ENCODE data around the gene EIF4G2.

EIF4G2 gene

DNA sequence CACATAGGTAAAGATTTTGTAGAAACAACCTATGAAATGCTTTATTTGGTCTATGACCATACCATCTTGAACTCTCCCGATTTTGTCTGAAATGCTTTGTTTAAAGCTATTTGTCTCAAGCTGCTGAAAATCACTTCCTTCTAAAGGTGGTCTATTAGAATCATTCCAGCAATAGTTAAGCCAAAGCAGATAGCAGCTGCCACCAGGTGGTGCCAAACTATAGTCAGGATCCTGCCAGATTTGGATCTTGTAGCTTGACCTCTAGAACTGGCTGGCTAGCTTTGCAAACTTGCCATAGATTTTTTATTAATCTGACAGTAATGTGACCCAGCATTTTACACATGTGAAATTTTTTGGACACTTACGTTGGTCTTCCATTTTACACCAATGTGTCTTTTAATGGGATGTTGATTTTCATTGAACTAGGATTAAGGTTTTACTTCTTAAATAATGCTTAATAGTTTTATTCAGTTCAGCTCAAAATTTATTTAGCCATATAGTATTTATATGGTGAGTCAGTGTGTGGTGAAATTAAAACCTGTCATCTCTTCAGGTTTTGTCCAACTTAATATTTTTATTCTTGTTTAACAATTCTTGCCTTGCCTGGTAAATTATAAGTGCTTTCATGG lies 38.0 kb downstream of the EIF4G2 start:
- no peak for DNase-seq

DNA sequence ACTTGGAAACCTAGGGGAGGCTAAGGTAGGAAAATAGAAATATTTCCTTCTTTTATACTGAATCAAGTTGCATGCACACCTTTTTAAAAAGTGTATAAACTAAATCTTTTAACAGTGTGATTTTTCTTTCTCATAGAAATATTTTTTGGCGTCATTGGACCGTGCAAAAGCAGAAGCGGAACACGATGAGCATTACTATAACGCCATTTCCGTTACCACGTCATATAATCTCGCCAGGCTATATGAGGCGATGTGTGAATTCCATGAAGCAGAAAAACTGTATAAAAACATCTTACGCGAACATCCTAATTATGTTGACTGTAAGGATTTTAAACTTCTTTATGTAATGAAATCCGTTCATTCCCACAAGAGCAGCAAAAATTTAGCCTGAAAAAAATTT lies 44.3 kb downstream of the EIF4G2 start:
- no peak for DNase-seq

DNA sequence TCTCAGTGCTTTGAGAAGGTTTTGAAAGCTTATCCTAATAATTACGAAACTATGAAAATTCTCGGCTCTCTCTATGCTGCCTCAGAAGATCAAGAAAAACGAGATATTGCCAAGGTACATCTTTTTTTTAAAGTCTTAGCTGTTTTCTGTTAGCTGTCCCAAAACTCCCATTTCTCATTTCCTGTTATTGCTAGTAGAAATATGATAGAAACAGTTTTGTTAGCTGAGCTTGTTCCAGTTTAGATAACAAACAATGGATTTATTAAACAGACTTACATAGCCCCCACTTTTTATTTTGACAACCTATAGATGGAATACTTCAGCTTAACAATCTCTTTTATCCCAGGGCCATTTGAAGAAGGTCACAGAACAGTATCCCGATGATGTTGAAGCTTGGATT lies 45.0 kb downstream of the EIF4G2 start:
- no peak for DNase-seq

GRCh38 chr11:10762913-10763421 lies 45.8 kb downstream of the EIF4G2 start:
- no peak for DNase-seq

DNA sequence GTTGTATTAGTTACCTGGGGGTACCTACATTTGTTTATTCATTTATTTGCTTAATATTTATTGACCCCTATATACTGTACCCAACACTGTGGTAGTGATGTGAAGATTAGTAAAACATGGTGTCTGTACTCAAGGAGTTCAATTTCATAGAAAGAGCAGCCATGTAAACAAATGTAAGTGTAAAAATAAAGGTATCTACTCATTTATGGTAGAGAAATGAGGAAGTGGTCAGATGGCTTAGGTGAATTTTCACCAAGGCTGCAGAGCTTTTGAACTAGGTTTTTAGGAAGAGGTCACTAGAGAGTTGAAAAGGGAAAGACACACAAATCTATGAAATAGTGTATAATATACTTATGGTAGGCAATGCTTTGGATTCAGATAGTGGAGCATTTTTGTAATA lies 46.5 kb downstream of the EIF4G2 start:
- no peak for DNase-seq

- no peak for DNase-seq
These were observed 47.5 kb downstream of the EIF4G2 start for GRCh38 chr11:10761085-10761698.

- DNase-seq: no peak
These were observed 49.8 kb downstream of the EIF4G2 start for GRCh38 chr11:10758957-10759356.

DNA sequence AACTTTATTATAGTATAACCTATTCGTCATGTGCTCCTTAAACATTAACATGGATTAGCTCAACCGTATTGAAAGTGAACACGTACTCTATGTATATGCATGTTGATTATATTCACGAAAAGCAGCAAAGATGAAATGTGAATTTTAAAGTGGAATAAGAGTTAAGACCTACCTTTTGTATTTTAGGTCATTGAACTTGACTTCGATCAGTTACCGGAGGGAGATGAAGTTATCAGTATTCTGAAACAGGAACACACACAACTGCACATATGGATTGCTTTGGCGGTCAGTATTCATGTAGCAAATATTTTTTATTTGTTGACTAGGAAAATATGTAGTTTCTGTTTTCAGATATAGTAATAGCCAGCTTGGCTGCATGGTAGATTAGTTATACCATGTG lies 56.2 kb downstream of the EIF4G2 start:
- no peak for DNase-seq

GRCh38 chr11:10752061-10752460 lies 56.7 kb downstream of the EIF4G2 start:
- no peak for DNase-seq

- no peak for DNase-seq
These were observed 57.2 kb downstream of the EIF4G2 start for GRCh38 chr11:10751581-10751940.

- DNase-seq: peak; percentile 44
These were observed 57.7 kb downstream of the EIF4G2 start, which contains the start of gene CTR9 for GRCh38 chr11:10750838-10751580. TSS of gene CTR9 (plus strand) at chr11:10751246. CDS start at chr11:10751413, 167 bp downstream.

GRCh38 chr11:10749476-10749875 lies 59.2 kb downstream of the EIF4G2 start:
- no peak for DNase-seq

DNA sequence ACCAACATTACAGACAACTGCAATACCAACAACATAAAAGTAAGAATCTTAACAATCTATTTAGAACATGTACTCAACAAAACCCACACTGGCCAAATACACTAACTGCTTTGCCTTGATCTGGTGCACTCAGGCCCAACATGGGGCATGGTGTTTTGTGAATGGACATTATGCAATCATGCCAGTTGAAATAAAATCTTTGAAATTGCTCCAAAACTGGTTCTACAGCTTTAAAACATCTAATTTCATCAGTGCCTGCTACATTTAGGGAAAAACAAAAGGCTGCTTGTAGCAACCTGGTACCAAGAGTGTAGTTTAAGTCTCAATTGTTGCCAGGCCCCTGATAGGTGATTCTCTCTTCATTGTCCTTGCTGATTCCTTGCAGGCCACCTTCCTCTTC lies 61.0 kb downstream of the EIF4G2 start:
- DNase-seq: no peak

Measured in KG1 (cell line).